Natural killer cell treated with Interleukin-12 subunit alpha and Interleukin-12 subunit beta and Interleukin-15 and Interleukin-18, amount 100 ng/mL, for 72 hours (primary cell): ENCODE results near the gene TMPRSS5. TPM values are rescaled to one million over a fixed set of nuclear protein-coding genes. Genes with fewer than 3 reads are reported as not detected.

ENCODE experiments used
- ATAC-seq, 2 donors: fragments of 150-1000 bp; cut with Tn5 transposase in 1 of 2; sonication (Bioruptor Pico), chemical (Tn5 transposase) in 1 of 2; 2 replicates each; pipeline ENCODE4 v1.10.0; 2021
- DNase-seq: peaks from one replicate; pipeline ENCODE4 v3.0.0; 2022; ENCODE audit warnings: low spot score
- H3K27ac Mint-ChIP-seq, 2 donors: 1 replicate in 1 of 2; 2 replicates in 1 of 2; pipeline ENCODE4 v1.8.0; 2022; ENCODE audit warnings: mixed read lengths in 2 of 2, mild to moderate bottlenecking in 1 of 2, moderate library complexity in 1 of 2
- H3K27me3 Mint-ChIP-seq, 2 donors: 1 replicate in 1 of 2; 2 replicates in 1 of 2; pipeline ENCODE4 v1.8.0; 2022; ENCODE audit warnings: mixed read lengths in 2 of 2
- H3K36me3 Mint-ChIP-seq: one replicate; pipeline ENCODE4 v1.8.0; 2022; ENCODE audit warnings: mixed read lengths
- H3K4me1 Mint-ChIP-seq, 2 donors: 1 replicate in 1 of 2; 2 replicates in 1 of 2; pipeline ENCODE4 v1.8.0; 2022; ENCODE audit warnings: low read depth in 2 of 2, mixed read lengths in 2 of 2, mild to moderate bottlenecking in 1 of 2
- H3K4me3 Mint-ChIP-seq: one replicate; pipeline ENCODE4 v1.8.0; 2022; ENCODE audit warnings: mixed read lengths
- H3K9me3 Mint-ChIP-seq: 2 replicates; pipeline ENCODE4 v1.8.0; 2022; ENCODE audit warnings: mixed read lengths
- total RNA-seq, 2 donors: library from RNA; stranded (reverse); gene quantifications; one replicate each; pipeline ENCODE4 v1.2.3, GENCODE V29; 2022

TMPRSS5 gene
- total RNA-seq = 1 to 10 TPM in 1 of 2 donors, under 1 TPM in 1; 0.38 to 2.1 TPM

GRCh38 chr11:113705871-113706655 is at the start of gene TMPRSS5:
TSS of gene TMPRSS5 (minus strand) at chr11:113706308. CDS start at chr11:113706224, 84 bp downstream.
- H3K27me3 Mint-ChIP-seq = no peaks in the 10 kb centered on the region
- peaks cover 26% of the 10 kb centered on the region for H3K36me3 Mint-ChIP-seq
- H3K27ac Mint-ChIP-seq = no peak within 1 kb of the TSS
- H3K9me3 Mint-ChIP-seq = peaks cover 10% of the 10 kb centered on the region
- no peak for ATAC-seq
- H3K4me3 Mint-ChIP-seq = no peak within 1 kb of the TSS
- no peak for DNase-seq
- H3K4me1 Mint-ChIP-seq = no peaks in the 10 kb centered on the region

DNA sequence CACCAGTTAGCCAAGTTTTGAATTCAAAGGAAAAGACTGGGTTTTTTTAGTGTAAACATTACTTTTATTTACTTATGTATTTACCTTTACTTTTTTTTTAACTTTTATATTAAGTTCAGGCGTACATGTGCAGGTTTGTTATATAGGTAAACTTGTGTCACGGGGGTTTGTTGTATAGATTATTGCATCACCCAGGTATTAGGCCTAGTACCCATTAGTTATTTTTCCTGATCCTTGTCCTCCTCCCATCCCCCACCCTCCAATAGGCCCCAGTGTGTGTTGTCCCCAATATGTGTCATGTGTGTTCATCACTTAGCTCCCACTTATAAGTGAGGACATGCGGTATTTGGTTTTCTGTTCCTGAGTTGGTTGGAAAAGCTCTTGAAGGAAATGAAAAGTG is 46.8 kb upstream of the TMPRSS5 start:
- H3K36me3 Mint-ChIP-seq = peaks cover 13% of the 10 kb centered on the region
- ATAC-seq = no peak
- H3K4me1 Mint-ChIP-seq = no peaks in the 10 kb centered on the region
- no peaks in the 10 kb centered on the region for H3K27me3 Mint-ChIP-seq
- no peak overlapping the region for H3K27ac Mint-ChIP-seq
- H3K4me3 Mint-ChIP-seq = no peak overlapping the region
- DNase-seq = no peak
- H3K9me3 Mint-ChIP-seq = no peaks in the 10 kb centered on the region

DNA sequence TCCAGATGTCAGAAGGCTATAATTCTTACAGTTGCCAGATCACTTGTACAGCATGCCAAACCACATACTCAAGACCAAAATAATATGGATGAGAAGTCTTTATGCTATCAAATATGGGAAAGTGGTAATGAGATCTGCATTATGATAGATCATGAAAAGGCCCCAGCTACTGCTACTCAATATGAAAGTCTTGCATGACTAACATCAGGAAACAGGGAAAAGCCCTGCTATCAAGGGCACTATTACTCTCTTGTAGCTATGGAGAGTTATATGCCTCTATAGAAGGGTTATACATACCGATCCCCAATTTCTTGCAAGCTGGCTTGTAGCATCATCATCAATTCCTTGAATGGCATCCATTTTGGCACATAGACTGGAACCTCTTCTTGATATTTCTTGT is 30.2 kb upstream of the TMPRSS5 start:
- ATAC-seq = peak; percentile 40 to 83

GRCh38 chr11:113732092-113732491 is 26.0 kb upstream of the TMPRSS5 start:
- Mint-ChIP-seq H3K36me3 (peaks cover 22% of the 10 kb centered on the region), H3K4me3 (no peak overlapping the region)

More for the DNA sequence above, 30.2 kb upstream of the TMPRSS5 start:
- H3K4me3 Mint-ChIP-seq = no peak overlapping the region
- no peak overlapping the region for H3K27ac Mint-ChIP-seq
- no peaks in the 10 kb centered on the region for H3K9me3 Mint-ChIP-seq
- no peaks in the 10 kb centered on the region for H3K27me3 Mint-ChIP-seq
- H3K4me1 Mint-ChIP-seq = peaks cover 0 to 6% of the 10 kb centered on the region in 2 donors
- H3K36me3 Mint-ChIP-seq = peaks cover 43% of the 10 kb centered on the region
- DNase-seq = no peak

GRCh38 chr11:113730887-113731726 is 25.0 kb upstream of the TMPRSS5 start:
- ATAC-seq = no peak
- Mint-ChIP-seq H3K27ac (no peak overlapping the region), H3K9me3 (no peaks in the 10 kb centered on the region), H3K36me3 (peaks cover 22% of the 10 kb centered on the region), H3K4me3 (no peak overlapping the region), H3K4me1 (peaks cover 0 to 5% of the 10 kb centered on the region in 2 donors), H3K27me3 (no peaks in the 10 kb centered on the region)
- no peak for DNase-seq

More at GRCh38 chr11:113732092-113732491, 26.0 kb upstream of the TMPRSS5 start:
- no peak for DNase-seq
- ATAC-seq = no peak
- H3K9me3 Mint-ChIP-seq = no peaks in the 10 kb centered on the region
- H3K4me1 Mint-ChIP-seq = peaks cover 0 to 11% of the 10 kb centered on the region in 2 donors
- no peaks in the 10 kb centered on the region for H3K27me3 Mint-ChIP-seq
- no peak overlapping the region for H3K27ac Mint-ChIP-seq

DNA sequence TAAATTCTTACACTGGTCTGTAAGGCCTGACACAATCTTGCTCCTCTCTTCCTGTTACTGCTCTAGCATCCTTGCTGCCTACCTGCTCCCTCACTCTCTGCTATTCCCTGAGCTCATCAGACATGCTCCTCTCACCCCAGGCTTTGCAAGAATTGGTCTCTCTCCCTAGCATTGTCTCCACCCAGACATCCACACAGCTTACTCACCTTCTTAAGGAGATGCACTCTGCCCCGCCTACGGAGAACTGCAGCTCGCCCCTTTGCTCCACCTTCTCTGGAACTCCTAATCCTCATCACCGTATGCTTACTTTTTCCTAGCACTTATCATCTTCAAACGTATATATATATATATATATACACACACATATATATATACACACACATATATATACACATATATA is 23.3 kb upstream of the TMPRSS5 start:
- no peak for DNase-seq
- Mint-ChIP-seq H3K4me3 (no peak overlapping the region), H3K27me3 (no peaks in the 10 kb centered on the region), H3K36me3 (peaks cover 22% of the 10 kb centered on the region), H3K4me1 (peaks cover 0 to 5% of the 10 kb centered on the region in 2 donors), H3K27ac (no peak overlapping the region), H3K9me3 (no peaks in the 10 kb centered on the region)
- no peak for ATAC-seq

- H3K27me3 Mint-ChIP-seq = no peaks in the 10 kb centered on the region
- H3K9me3 Mint-ChIP-seq = no peaks in the 10 kb centered on the region
- H3K27ac Mint-ChIP-seq = no peak overlapping the region
- H3K4me1 Mint-ChIP-seq = peaks cover 0 to 5% of the 10 kb centered on the region in 2 donors
- ATAC-seq (peak in 1 of 2 donors; percentile 28), DNase-seq (no peak)
- peaks cover 16% of the 10 kb centered on the region for H3K36me3 Mint-ChIP-seq
- no peak overlapping the region for H3K4me3 Mint-ChIP-seq
These were observed 22.7 kb upstream of the TMPRSS5 start for GRCh38 chr11:113728814-113729213.

GRCh38 chr11:113725913-113726312 is 19.8 kb upstream of the TMPRSS5 start:
- Mint-ChIP-seq H3K27me3 (no peaks in the 10 kb centered on the region), H3K27ac (no peak overlapping the region), H3K36me3 (no peaks in the 10 kb centered on the region), H3K4me3 (no peak overlapping the region), H3K9me3 (no peaks in the 10 kb centered on the region), H3K4me1 (peaks cover 0 to 5% of the 10 kb centered on the region in 2 donors)
- ATAC-seq (no peak), DNase-seq (no peak)

GRCh38 chr11:113725407-113725806 is 19.3 kb upstream of the TMPRSS5 start:
- Mint-ChIP-seq H3K4me1 (peaks cover 0 to 5% of the 10 kb centered on the region in 2 donors), H3K27me3 (no peaks in the 10 kb centered on the region), H3K27ac (no peak overlapping the region), H3K4me3 (no peak overlapping the region), H3K36me3 (no peaks in the 10 kb centered on the region), H3K9me3 (no peaks in the 10 kb centered on the region)
- ATAC-seq (no peak), DNase-seq (no peak)

- H3K4me1 Mint-ChIP-seq = peaks cover 0 to 5% of the 10 kb centered on the region in 2 donors
- DNase-seq = no peak
- no peaks in the 10 kb centered on the region for H3K36me3 Mint-ChIP-seq
- ATAC-seq = no peak
- H3K9me3 Mint-ChIP-seq = no peaks in the 10 kb centered on the region
- H3K27me3 Mint-ChIP-seq = no peaks in the 10 kb centered on the region
- no peak overlapping the region for H3K4me3 Mint-ChIP-seq
- H3K27ac Mint-ChIP-seq = no peak overlapping the region
These were observed 18.7 kb upstream of the TMPRSS5 start for GRCh38 chr11:113724778-113725177.

DNA sequence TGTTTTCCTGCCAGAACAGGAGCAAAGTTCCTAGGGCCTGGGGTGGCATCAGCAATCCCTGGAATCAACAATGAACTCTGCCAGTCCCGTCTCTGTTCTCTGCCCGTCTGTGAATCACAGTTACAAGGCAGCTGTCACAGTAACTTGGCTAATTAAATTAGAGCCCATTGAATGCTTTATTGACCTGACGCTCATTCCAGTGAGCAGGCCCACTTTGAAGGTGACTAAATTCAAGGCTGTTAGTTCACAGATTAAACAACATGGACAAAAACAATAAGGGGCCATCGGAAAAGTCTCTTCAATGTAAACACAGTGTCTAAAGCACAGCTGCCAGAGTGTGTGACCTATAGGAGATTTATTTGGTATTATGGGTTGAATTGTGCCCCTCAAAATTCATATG is 17.7 kb upstream of the TMPRSS5 start:
- no peaks in the 10 kb centered on the region for H3K36me3 Mint-ChIP-seq
- ATAC-seq (no peak), DNase-seq (no peak)
- H3K9me3 Mint-ChIP-seq = no peaks in the 10 kb centered on the region
- no peak overlapping the region for H3K4me3 Mint-ChIP-seq
- H3K4me1 Mint-ChIP-seq = peaks cover 0 to 3% of the 10 kb centered on the region in 2 donors
- H3K27me3 Mint-ChIP-seq = no peaks in the 10 kb centered on the region
- no peak overlapping the region for H3K27ac Mint-ChIP-seq

GRCh38 chr11:113722934-113723333 is 16.8 kb upstream of the TMPRSS5 start:
- H3K4me3 Mint-ChIP-seq = no peak overlapping the region
- no peaks in the 10 kb centered on the region for H3K27me3 Mint-ChIP-seq

DNA sequence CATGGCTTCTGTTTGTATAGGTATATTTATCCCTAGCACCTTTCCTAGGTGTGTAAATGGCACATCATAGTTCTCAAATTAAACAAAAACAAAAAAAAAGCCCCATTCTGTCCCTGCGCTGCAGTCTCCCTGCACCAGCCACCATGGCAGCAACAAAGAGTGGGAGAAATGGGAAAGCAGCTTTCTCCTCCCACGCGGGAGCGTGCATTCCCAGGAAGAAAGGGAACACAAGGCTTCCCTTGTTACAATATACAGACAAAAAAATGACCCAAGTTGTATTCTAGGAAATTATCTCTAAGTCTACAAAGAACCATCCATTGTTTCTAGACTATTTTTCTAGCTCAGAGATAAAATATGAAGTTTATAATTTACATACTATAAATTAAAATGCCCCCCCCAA is 16.1 kb upstream of the TMPRSS5 start:
- Mint-ChIP-seq H3K27ac (no peak overlapping the region), H3K4me1 (no peaks in the 10 kb centered on the region), H3K27me3 (no peaks in the 10 kb centered on the region), H3K4me3 (no peak overlapping the region), H3K36me3 (no peaks in the 10 kb centered on the region), H3K9me3 (no peaks in the 10 kb centered on the region)
- no peak for ATAC-seq
- no peak for DNase-seq

More at GRCh38 chr11:113722934-113723333, 16.8 kb upstream of the TMPRSS5 start:
- Mint-ChIP-seq H3K36me3 (no peaks in the 10 kb centered on the region), H3K9me3 (no peaks in the 10 kb centered on the region), H3K4me1 (no peaks in the 10 kb centered on the region), H3K27ac (no peak overlapping the region)
- no peak for DNase-seq
- ATAC-seq = no peak

DNA sequence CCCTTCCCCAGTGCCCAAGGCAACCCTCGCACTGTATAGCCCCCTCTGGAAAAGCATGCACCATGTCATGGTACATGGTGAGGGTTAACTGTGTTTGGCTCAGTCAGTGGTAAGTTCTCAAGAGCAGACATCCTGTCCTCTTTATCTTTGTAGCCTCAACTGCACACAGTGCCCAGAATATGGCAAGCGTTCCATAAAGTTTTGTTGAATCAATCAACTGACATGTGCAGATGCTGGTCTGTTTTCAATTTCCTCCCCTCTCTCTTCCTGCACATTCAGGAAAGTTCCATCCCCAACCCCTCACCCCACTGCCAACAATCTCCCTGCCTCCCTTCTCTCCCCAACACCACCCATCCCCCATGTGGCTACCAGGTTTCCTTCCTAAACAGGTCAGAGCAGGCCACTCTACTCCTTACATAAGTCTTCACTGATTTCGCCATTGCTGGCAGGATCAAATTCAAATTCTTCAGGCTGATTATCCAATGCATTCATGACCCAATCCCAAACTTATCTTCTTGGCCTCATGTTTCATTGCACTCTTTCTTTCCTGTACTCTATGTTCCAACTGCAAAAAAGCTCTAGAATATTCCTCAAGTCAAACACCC is 15.5 kb upstream of the TMPRSS5 start:
- Mint-ChIP-seq H3K27me3 (no peaks in the 10 kb centered on the region), H3K36me3 (no peaks in the 10 kb centered on the region), H3K4me3 (no peak overlapping the region), H3K9me3 (no peaks in the 10 kb centered on the region), H3K27ac (no peak overlapping the region), H3K4me1 (no peaks in the 10 kb centered on the region)
- ATAC-seq = no peak
- DNase-seq = no peak
